ENCODE results near the gene IFNLR1. TPM values are rescaled to one million over a fixed set of nuclear protein-coding genes. Genes with fewer than 3 reads are reported as not detected.

Gene IFNLR1
- total and polyA plus RNA-seq, 9 of the 15 experiments (the other 6 are each of a cell fraction or from before 2014, with no cell fraction given), result not detected

- ATAC-seq, result no peak
- peaks cover 48 to 64% of the 10 kb centered on the region in 2 experiments for H3K27me3 ChIP-seq (ENCODE audit: control insufficient read depth in 2 of 2, insufficient read depth in 2 of 2, low read length in 2 of 2)
- no peaks in the 10 kb centered on the region for H3K79me2 ChIP-seq (ENCODE audit: control insufficient read depth, insufficient read depth, low read length)
- TF ChIP-seq COPS2 (conservative IDR thresholded peaks at IDR 0.05) (no peak), ZNF3 (CRISPR knock-in tag; IDR thresholded peaks at IDR 0.05) (no peak), ZNF830 (CRISPR knock-in tag; IDR thresholded peaks at IDR 0.05) (no peak), ZNF551 (CRISPR knock-in tag; IDR thresholded peaks at IDR 0.05) (no peak)
- intact Hi-C loops (cut with micrococcal nuclease) (no loop called here), in situ Hi-C loops (cut with MboI) (no loop called here)
- WGBS (ENCODE audit: insufficient coverage, low coverage, missing lambda C conversion rate), result 0% methylated on average over 9 of the region's 9 CpGs
- no TSS peak for BruUV-seq (replicated peaks)
- H3K4me3 ChIP-seq, result no peak overlapping the region
- DNase-seq (ENCODE audit: extremely low read depth in 1 of 4, low spot score in 3 of 4), result no peak
- H3K4me2 ChIP-seq (ENCODE audit: insufficient read depth, low read length), result no peak overlapping the region
- H3K36me3 ChIP-seq (ENCODE audit: control insufficient read depth, insufficient read depth, low read length), result no peaks in the 10 kb centered on the region
- H3K9me3 ChIP-seq (replicated peaks; ENCODE audit: control insufficient read depth, insufficient read depth, low read depth, low read length), result no peaks in the 10 kb centered on the region
- no peaks in the 10 kb centered on the region for H3K9me1 ChIP-seq (ENCODE audit: control insufficient read depth, insufficient read depth, low read length)
- H3K27ac ChIP-seq (ENCODE audit: extremely low read depth, low read depth, low read length), result no peak overlapping the region
- CTCF ChIA-PET (ENCODE audit: low intra/inter-chr PET ratio), result no interaction called here
- POLR2A ChIA-PET, result interaction anchor here (0.6 kb wide), 1 partner anchor 183 kb away, joined by 3 read pairs; no protein-coding TSS in a partner anchor
- H4K20me1 ChIP-seq (replicated peaks; ENCODE audit: control insufficient read depth, insufficient read depth, low read length), result peaks cover 16% of the 10 kb centered on the region
- H3K4me1 ChIP-seq (replicated peaks in 1 of 2; ENCODE audit: control insufficient read depth in 2 of 2, insufficient read depth in 2 of 2, low read length in 2 of 2), result peaks cover 9% of the 10 kb centered on the region in 2 experiments; a peak in 3 of 5 replicates
- no peak for FAIRE-seq
- no peak overlapping the region for H3K9ac ChIP-seq (ENCODE audit: insufficient read depth in 1 of 2, low read depth in 2 of 2, low read length in 2 of 2)
- H2AFZ ChIP-seq (ENCODE audit: low read depth, low read length), result no peak overlapping the region
These were observed 39.9 kb downstream of the IFNLR1 start for GRCh38 chr1:24147194-24147593.

Measured in K562 (cell line).